NCI-H2029 (cell line): ENCODE measurements around the gene GATA3.

ENCODE experiments used
- DNase-seq: peaks from one replicate; lab custom pipeline; 2025; lab: John Stamatoyannopoulos, UW

The GATA3 gene

DNA sequence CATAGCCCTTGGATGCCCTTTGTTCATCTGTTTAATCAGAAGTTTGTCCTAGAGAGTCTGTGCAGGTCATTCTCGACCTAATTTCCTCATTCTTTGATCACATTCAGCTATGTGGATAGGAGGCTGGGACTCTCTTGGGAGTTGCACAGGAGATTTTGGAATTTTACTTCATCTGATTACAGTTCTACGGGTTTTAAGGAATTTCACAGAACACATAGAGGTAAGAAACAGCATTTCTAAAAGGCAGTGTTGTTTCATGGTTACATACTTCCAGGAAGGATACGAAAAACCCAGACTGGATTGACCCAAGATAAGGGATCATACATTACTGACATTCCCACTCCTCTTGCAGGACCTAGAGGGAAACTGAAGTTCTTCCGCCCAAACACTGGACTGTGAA is 45.9 kb downstream of the GATA3 start:
- no peak for DNase-seq

DNA sequence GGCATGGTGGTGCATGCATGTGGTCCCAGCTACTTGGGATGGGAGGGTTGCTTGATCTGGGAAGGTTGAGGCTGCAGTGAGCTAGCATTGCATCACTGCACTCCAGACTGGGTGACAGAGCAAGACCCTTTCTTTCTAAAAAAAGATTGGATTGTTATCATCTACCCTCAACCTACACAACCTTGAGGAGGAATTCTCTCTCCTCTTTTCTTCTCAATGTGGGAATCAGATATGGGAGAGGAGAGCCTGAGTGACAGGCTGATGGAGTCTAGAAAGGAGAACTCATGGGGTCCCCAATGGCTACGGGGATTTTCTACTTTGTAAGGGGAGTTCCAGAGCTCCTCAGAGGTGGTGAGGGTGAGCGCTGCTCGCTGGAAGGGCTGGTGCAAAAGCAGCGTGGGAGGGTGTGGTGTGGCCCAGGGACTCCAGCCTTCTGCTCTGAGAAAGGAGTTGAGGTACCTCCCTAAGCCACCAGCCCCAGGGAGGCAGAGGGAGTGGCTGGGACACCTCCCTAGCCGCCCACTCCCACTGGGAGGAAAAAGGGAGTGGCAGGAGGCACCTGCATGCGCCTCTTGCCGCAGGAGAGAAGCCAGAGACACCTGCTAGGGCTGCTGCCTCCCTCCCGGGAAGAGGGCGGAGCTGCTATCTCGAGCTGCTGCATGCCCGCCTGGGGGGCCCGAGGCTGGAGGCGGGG is 48.4 kb downstream of the GATA3 start:
- no peak for DNase-seq

DNA sequence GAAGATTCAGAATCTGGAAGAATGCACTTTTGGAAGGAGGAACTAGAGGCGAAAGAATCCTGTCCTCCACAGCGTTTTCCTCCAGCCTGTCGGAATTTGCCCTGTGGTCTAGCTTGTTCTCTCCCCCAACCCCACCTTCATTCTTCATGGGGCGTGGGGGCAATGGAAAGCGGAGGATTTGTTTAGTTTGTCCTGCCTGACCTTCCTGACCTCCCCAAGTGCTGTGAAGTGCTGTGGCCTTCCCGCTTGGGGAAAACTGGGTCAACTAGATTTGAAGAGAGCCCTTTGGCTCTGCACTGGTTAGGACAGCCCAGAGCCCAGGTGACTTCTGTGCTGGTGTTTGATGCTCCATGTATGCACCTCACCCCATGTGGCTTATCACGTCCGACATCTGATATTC is 49.1 kb downstream of the GATA3 start:
- DNase-seq = no peak

DNA sequence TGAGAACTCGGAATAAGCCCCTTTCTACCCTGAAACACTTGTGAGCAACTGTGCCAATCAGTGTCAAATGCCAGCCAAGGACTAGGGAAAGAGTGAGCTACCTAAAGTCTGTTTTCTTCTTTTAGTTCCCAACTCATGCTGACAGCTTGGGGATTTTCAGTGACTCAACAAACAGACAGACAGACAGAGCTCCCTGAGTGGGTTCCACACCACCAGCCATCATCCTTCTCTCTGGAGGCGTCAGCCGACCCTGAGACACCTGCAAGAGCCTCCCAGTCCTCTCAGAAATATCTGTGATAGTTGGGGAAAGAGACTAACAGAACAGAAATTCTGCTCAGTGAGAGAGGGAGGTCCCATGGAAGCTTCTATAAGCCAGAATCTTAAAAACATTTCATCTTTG is 49.5 kb downstream of the GATA3 start:
- no peak for DNase-seq

DNA sequence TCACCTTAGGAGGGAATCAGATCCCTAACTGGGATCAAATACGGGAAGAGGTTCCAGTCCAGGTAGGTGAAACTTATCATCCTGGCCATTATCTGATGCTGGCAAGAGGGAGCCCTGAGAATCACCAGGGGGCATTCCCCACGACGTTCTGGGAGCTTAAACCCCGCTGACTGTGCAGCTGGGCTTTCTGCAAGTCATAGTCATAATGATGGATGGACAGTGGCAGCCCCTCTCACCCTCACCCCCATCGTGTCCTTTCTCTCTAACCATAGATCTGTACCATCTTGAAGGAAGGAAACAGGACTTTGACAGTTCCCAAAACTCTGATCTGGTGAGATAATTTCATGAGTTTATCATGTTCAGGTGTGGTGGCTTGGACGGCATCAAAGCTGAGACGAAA is 50.2 kb downstream of the GATA3 start:
- no peak for DNase-seq

DNA sequence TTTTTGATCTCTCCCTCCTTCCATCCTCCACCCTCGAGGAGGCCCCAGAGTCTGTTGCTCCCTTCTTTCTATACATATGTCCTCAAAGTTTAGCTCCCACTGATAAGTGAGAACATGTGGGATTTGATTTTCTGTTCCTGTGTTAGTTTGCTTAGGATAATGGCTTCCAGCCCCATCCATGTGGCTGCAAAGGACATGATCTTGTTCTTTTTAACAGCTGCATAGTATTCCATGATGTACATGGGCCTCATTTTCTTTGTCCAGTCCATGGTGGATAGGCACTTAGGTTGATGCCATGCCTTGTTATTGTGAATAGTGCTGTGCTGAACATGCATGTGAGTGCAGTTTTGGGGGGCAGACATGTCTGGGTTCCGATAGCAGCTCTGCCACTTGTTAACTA is 51.4 kb downstream of the GATA3 start:
- DNase-seq = no peak

DNA sequence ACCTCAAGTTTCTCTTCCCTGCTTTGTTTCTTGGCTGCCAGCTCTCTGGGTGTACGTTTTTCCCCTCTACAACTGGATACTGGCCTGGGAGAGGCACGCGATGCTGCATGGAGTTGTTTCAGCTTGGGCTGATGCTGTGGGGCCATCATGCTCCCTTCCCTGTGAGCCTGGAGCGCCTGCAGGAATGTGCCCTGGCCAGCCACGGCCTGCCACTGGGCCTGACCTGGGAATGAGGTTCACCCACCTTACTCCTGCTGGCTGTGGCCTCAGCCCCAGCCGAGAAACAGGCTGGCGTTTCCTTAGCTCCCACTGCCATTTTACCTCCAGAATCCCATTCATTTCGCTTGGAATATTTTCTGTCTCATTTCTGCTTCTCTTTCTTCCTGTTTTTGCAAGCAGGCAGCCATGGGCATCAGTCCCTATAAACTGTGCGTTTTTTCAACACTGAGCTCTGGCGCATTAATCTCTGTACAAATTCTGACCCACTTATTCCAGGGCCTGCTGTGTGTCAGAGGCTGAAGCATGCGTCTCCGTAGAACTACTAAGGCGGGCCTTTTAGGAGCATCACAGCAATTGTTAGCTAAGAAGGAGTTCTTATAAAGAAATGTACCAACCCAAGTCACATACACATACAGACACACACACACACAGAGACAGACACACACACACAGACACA is 57.9 kb downstream of the GATA3 start:
- no peak for DNase-seq

DNA sequence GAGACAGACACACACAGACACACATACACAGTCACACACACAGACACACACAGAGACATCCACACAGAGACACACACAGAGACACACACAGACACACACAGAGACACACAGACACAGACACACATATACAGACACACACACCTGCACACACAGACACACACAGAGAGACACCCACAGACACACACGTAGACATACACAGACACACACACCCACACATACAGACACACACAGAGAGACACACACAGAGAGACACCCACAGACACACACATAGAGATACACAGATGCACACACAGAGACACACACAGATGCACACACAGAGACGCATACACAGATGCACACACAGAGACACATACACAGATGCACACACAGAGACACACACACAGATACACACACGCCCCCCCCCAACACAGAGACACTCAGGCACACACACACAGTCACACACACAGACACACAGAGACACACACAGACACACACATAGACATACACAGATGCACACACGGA is 58.5 kb downstream of the GATA3 start:
- no peak for DNase-seq

DNA sequence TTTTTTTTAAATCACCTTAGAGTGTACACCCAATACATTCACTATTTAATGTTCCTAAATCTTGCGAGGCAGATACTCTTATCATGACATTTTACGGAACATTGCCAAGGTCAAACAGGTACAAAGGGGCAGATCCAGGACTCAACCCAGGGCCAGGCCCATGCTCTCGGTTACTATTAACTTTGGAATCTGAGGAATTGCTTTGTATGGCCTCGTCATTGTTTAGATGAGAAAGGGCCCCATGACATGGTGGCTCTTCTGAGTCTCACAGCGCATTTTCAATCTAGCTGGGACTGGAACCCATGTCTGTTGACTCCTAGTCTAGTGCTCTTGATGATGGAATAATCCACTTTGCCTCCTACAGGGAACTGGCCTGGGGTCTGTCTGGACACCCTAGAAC is 59.1 kb downstream of the GATA3 start:
- no peak for DNase-seq

DNA sequence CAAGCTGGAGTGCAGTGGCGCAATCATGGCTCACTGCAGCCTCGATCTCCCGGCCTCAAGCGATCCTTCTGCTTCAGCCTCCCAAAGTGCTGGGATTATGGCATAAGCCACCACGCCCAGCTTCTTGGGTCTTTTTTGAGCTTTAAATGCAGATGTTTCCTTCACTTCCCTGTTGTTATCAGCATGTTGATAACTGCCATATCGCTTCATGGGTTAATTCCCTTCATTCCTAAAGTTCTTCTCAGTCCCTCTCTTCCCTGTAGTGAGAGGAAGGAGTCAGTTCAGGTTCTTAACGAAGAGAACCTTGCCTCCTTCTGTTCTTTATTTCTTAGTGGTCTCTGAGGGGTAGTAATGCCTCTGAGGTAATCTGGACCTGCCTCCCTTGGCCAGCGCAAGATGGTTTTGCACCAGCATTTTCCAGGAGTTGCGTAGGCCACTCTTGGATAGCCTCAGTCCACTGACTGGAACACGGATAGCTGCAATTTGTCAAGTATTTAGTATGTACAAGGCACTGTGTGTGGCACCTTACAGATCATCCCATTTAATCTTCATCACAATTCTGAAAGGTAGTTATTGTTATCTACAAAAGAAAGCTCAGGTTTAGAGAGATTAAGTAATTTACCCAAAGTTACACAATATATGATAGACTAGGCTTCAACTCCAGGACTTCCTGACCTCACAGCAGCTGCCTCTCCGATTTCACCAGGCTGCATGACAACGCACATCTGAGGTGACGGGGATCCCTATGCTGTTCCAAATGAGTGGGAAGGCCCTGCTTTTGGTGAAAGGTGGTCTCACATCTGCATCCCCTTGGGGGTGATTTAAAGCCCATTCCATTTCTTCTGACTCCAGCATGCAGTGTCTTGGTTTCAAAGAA is 60.5 kb downstream of the GATA3 start:
- DNase-seq = no peak

DNA sequence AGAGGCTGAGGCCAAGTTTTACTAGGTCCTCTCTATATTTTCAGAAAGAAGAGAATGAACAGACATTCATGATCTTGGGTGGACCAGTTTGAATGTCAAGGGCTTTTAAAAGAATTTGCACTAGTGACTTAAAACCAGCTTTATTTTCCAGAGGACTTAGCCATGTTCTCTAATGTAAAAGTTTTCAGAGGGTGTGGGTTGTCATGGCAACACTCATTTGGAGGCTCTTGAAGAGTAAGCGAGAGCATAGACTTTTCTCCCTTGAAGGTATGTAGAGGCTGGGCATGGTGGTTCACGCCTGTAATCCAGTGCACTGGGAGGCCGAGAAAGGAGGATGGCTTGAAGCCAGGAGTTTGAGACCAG is 61.1 kb downstream of the GATA3 start:
- DNase-seq = no peak

DNA sequence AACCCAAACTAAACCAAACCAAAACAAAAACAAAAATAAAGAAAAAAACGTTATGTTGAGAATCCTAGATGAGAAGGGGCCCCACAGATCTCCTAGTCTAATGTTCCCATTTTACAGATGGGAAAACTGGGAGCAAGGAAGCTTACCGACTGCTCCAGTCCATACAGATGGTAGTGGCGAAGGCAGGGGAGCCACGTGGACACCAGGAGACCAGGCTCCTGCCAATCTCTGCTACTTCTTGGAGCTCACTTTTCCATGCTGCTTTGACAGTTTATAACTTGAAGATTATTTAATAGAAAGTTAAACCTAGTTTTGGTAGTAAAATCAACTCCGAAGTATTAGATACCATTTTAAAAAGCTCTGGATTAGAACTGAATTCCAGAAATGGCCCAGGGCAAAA is 62.0 kb downstream of the GATA3 start:
- DNase-seq = no peak

DNA sequence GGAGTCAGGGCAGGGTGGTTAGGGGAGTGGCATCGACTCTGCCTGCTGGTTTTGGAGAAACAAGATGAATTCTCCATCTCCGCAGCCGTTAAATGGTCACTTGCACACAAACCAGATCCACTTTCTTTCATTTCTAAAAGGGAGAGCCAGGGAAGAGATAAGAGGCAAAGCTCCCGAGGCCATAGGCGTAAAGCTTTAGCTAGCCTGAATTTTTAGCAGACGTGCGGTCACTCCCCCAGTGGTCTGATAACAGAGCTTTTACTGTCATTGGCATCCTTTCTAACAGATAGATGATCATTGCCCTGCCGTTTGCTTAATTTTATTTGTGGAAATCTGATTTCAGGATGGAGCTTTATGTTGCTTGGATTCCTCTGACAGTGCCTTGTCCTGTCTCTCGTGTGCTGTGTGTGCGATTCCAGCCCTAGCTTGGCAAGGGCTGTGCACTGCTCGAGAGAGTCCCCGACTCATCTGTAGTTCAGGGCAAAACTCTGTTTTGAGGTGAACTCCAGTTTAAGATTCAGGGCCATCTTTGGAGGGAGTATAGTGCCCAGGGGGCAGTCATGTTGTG is 62.5 kb downstream of the GATA3 start:
- DNase-seq = no peak

DNA sequence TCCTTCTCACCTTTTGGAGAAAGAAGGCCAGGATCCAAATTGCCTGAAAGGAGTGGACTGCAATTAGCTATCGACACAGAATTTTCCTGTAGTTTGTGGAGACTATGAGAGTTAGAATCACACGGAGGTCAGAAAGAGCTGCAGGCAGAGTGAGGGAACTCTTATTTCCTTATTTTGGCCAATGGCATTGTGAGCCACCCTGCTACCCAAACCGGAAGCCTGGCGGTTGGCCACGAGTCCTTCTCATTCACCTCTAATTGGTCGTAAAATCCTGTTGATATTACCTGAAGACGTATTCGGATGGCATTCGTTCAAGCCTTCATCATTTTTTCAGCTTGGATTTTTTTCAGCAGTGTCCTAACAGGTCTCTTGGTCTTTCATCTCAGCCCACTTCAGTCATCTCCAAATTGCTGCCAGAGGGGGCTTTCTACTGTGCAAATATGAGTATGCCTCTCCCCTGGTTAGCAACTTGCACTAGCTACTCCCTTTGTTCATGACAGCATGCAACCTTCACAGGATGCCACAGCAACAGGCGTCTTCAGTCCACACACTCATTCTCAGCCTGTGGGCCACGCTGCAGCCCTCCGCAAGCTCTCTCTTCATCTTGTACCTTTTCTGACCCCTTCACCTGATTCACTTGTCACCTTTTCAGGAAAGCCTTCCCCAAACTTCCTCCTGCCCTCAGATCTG is 66.9 kb downstream of the GATA3 start:
- DNase-seq = no peak

DNA sequence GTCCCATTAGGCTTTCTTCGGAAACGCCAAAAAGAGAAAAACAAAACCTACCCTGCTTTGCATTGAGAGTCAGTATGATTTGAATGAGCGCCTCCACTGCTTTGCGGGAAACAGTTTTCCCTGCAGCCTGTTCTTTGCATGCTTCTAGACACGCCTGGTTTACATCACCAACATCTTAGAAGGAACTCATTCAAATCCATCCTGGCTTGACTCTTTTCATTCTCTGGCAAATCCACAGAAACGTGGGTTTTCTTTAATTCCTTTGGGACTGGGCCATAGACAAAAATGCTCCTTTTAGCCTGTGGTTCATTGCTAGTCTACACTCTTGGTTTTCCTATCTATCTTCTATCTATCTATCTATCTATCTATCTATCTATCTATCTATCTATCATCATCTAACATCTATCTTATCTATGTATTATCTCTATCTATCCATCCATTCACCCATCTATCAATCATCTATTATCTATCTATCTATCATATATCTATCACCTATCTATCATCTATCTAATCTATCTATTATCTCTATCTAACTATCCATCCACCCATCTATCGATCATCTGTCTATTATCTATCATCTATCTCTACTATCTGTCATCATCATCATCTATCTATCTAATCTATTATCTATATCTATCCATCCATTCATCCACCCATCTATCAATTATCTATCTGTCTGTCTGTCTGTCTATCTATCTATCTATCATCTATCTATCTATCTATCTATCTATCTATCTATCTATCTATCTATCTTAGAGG is 68.3 kb downstream of the GATA3 start:
- DNase-seq = no peak

DNA sequence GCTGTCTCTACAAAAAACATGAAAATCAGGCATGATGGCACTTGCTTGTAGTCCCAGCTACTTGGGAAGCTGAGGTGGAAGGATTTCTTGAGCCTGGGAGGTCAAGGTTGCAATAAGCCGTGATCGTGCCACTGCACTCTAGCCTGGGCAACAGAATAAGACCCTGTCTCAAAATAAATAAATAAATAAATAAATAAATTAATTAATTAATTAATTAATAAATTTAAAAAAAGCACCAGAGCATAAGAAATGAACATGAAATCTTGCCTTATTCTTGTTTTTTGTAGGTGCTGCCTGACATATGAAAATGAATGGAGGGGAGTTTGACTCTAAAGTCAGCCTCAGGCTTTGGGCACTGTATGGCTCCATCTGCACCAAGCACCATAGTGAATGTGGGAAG is 69.9 kb downstream of the GATA3 start:
- DNase-seq = no peak
